Measurements from ENCODE around the gene SF3B5.

DNA sequence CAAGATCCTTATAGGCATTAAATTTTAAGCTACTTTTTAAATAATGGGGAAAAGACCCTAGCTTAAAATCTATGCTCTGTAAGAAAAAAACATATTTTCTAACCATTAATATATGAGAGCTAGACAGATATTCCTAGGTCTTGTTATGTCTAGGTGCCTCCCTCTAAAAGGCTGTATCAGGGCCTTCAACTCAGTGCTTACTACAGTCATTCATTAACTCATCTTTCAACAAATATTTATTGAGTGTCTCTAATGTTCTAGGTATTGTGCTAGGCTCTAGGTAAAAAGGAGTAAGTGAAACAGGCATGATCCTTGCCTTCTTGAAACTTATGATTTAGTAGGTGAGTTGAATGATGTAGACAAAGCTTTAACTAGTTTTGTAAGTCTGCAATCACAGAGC is 48.5 kb upstream of the SF3B5 start:
- TF ChIP-seq JUN (IDR thresholded peaks at IDR 0.05; ENCODE audit: low read depth, low read length) (no peak), EP300 (IDR thresholded peaks at IDR 0.05; ENCODE audit: borderline replicate concordance in 1 of 2, low read depth in 2 of 2, low read length in 2 of 2) (no peak), POLR2AphosphoS5 (IDR thresholded peaks at IDR 0.05; ENCODE audit: low read depth, low read length) (no peak), GABPA (IDR thresholded peaks at IDR 0.05; ENCODE audit: borderline replicate concordance, insufficient read depth, low read length) (no peak), TCF12 (IDR thresholded peaks at IDR 0.05; ENCODE audit: low read depth, low read length) (no peak)
- TF ChIP-seq, protein P1, sequence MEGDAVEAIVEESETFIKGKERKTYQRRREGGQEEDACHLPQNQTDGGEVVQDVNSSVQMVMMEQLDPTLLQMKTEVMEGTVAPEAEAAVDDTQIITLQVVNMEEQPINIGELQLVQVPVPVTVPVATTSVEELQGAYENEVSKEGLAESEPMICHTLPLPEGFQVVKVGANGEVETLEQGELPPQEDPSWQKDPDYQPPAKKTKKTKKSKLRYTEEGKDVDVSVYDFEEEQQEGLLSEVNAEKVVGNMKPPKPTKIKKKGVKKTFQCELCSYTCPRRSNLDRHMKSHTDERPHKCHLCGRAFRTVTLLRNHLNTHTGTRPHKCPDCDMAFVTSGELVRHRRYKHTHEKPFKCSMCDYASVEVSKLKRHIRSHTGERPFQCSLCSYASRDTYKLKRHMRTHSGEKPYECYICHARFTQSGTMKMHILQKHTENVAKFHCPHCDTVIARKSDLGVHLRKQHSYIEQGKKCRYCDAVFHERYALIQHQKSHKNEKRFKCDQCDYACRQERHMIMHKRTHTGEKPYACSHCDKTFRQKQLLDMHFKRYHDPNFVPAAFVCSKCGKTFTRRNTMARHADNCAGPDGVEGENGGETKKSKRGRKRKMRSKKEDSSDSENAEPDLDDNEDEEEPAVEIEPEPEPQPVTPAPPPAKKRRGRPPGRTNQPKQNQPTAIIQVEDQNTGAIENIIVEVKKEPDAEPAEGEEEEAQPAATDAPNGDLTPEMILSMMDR (IDR thresholded peaks at IDR 0.05; ENCODE audit: control extremely low read depth in 1 of 3, insufficient read depth in 1 of 3, low read depth in 1 of 3, low read length in 3 of 3): no peak
